ENCODE data around the gene SIPA1.

SIPA1 gene

DNA sequence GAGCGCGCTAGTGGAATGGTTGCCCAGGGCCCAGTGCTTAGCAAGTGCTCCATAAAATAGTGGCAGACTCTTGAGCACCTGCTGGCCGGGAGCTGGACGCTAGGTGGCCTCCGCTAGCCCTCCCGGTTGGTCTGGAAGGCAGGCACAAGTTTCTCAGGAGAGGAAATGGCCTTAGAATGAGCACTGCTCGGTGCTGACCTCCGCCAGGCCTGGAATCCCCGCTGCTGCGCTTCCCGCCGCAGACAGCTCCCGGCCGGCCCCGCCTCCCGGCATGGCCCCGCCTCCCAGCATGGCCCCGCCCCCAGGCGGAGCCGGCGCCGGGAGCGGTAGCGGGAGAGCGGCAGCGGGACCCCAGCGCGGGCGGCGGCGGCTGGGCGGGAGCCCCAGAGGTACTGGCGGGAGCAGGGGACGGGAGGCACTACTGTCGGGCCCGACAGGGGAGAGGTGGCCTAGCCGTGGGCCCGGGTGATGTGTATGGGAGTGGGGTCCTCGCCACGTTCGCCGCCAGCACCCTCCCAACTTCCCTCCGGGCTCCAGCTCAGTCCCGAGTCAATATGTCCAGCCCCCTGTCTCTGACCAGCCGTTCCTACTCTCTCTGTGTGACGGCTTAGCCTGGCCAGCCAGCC is at the start of gene SIPA1:
SIPA1 (plus strand) TSS at position 308 of the 626 bp plus-strand sequence. CDS start 2,821 bp downstream, outside the sequence.
- no peak for TF ChIP-seq CTCF (IDR thresholded peaks at IDR 0.05; ENCODE audit: extremely low read depth, missing control alignments)
- DNase-seq (ENCODE audit: low spot score) = peak; percentile 94

GRCh38 chr11:65588199-65589054 is 49.5 kb upstream of the SIPA1 start:
- peak; percentile 74 for TF ChIP-seq CTCF (IDR thresholded peaks at IDR 0.05; ENCODE audit: extremely low read depth, missing control alignments)
- DNase-seq (ENCODE audit: low spot score) = peak; percentile 97

DNA sequence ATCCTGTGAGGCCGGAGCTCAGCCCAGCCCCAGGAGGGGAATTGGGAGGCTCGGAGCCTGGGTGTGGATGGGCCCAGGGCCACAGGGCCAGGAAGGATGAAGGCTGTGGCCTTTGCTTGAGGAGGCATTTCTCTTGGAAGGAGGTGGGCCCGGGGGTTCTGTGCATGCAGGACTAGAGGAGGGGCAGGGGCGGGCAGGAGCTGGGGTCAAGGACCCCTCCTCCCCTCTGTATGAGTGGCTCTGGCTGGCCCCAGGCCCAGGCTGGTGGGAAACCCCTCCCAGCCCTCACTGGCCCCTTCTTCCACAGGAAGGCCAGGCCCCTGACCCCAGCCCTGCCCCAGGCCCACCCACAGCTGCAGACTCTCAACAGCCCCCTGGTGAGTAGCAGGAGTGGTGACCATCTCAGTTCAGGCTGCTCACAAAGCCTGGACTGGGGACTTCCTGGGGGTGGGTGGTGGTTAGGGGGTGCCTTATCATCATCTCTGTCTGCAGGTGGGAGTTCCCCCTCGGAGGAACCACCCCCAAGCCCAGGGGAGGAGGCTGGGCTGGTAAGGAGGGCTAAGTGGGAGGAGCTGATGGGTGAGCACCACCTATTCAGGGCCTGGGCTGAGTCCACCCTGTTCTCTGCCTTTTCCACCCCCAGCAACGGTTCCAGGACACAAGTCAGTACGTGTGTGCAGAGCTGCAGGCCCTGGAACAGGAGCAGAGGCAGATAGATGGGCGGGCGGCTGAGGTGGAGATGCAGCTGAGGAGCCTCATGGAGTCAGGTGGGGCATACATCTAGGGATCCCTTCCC is 48.3 kb upstream of the SIPA1 start:
- no peak for TF ChIP-seq CTCF (IDR thresholded peaks at IDR 0.05; ENCODE audit: extremely low read depth, missing control alignments)
- DNase-seq (ENCODE audit: low spot score) = peak; percentile 87

DNA sequence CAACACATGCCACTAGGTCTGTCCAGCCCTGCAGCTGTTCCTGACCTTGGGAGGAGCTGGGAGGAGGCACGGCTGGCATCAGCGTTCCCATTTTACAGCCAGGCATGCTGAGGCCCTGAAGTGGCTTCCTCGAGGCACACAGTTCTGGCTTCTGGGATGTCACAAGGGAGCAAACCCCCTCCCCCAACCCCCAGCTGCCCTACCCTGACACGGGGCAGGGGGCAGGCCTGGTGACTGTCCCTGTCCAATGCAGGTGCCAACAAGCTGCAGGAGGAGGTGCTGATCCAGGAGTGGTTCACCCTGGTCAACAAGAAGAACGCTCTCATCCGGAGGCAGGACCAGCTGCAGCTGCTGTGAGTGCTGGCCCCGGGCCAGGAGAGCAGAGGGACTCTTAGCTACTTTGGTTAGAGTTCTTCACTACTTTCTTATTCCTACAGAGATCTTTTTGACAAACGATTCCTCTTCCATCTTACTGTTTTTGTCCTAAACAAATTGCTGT is 47.6 kb upstream of the SIPA1 start:
- TF ChIP-seq CTCF (IDR thresholded peaks at IDR 0.05; ENCODE audit: extremely low read depth, missing control alignments) = no peak
- no peak for DNase-seq (ENCODE audit: low spot score)

- no peak for DNase-seq (ENCODE audit: low spot score)
- TF ChIP-seq CTCF (IDR thresholded peaks at IDR 0.05; ENCODE audit: extremely low read depth, missing control alignments) = no peak
These were observed 45.7 kb upstream of the SIPA1 start for GRCh38 chr11:65591939-65592857.

- TF ChIP-seq CTCF (IDR thresholded peaks at IDR 0.05; ENCODE audit: extremely low read depth, missing control alignments) = no peak
- DNase-seq (ENCODE audit: low spot score) = no peak
These were observed 44.9 kb upstream of the SIPA1 start for GRCh38 chr11:65592858-65593517.
